TTC549 (cell line): Measurements from ENCODE around the gene LGALS1.
"Not testable (repeated sequence)": the region's sequence is repeated elsewhere in the genome, so short reads cannot be mapped to it uniquely, and the experiment has no call there.

Experiments used
- FAIRE-seq: peaks from 2 replicates; lab custom pipeline; 2012; peaks lifted over from hg19 to GRCh38; lab: Jason Lieb, UNC

The LGALS1 gene

DNA sequence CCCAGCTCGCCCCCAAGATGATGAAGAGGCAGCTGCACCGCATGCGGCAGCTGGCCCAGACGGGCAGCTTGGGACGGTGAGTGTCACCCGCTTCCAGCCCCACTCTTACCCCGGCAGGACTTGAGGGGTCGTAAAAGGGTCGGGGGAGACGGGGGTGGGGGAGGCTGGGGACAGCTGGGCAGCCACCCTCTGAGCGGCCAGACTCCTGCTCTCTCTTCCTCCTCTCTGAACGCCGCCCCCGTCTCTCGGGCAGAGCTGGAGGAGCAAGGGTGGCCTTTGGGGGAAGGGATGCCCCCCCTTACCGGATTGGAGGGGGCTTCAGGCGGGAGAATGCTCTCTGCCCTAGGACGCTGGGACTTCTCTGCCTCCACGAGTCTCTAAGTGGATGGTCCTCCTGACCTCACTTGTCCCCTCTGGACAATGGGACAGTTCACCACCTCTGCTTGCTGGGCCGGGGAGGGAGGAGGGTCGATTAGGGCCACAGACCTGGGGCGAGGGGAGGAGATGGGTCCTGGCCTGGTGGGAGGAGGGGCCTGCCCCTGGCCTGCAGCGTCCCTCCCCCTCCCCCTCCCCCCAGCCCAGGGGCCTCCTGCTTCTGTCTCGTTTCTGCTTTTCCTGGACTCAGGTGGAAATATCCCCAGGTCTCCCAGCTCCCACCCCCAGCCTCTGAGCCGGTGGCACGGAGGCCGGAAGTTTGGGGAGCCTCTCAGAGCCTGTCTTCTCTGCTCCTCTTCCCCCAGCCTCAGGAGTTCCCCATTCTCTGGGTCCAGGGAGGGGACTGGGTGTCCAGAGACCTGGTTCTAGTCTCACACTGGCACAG is 35.5 kb upstream of the LGALS1 start:
- FAIRE-seq: no peak

DNA sequence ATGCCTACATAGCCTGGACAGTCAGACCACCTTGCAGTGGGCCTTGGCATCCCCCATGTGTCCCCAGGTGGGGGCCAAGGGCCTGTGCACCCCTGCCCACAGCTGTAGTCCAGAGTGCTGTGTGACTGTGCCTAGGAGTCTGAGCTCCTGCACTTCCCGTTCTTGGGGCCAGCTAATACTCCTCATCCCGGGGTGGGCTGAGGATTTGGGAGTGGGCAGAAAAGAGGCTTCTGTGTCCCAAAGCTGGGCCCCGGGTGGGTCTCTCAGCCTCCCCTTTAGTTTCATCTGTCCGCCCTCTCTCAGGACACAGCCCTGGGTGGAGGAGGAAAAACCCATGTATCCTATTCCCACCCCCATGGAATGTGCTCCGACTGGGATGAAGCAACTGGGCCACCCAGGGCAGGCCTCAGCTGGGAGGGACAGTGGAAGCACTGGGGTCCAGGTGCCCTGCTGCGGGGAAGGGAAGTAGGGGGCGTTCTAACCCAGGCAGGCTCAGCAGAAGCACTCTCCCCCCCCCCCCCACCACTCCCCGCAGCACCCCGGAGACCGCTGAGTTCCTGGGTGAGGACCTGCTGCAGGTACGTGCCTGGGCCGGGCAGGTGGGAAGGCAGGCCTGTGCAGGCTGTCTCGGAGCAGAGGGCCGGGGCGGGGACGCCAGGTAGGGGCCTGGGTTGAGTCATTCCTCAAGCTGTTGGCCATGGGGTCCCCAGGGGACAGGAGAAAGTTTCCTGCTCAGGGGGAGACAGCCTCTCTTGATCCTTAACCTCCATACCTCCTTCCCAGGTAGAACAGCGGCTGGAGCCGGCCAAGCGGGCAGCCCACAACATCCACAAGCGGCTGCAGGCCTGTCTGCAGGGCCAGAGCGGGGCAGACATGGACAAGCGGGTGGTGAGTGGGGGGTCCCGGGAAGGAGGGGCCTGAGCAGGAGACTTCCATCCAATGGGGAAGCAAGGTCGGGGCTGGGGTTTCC is 34.6 kb upstream of the LGALS1 start:
- FAIRE-seq: no peak

DNA sequence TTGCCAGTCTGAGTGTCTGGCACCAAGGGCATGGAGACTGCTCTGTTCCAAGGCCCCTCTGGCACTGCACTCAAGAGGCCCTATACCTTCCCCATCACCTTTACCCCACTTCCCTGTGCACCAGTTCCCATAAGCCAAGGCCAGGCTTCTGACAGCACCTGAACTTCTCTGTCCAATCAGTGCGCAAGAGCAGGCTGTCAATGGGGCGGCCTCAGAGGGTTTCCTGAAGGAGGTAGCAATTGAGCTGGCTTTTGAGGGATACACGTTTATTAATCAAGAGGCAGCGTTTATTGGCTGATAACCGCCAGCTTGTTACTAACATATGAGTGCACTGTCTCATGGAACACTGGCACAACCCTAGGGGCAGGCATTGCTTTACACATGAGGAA is 33.9 kb upstream of the LGALS1 start:
- FAIRE-seq: no peak

DNA sequence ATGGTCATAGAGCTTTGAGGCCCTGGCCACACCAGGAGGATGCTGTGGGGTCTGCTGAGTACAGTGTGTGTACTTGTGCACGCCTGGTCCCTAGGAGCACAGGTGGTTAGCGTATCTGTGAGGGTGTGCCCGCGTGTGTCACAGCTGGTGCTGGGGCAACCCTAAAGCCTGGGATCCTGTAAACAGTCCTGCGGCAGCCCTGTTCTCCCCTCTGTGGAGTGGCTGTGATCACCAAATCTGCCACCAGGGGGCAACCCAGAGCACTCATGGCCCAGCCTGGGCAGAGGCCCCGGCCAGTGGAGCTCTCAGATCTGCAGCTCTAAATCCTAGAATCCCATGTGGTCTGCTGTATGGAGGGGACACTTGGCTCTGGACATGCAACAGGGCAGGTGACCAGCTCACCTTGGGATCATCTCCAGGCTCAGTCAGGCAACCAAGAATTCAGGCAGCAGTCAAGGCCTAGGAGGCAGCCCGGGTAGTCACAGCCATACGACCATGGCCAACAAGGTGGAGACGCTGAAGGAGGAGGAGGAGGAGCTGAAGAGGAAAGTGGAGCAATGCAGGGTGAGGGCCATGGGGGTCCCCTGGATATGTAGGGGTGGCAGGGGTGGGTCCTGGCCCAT is 32.1 kb upstream of the LGALS1 start:
- FAIRE-seq: peak; percentile 19

DNA sequence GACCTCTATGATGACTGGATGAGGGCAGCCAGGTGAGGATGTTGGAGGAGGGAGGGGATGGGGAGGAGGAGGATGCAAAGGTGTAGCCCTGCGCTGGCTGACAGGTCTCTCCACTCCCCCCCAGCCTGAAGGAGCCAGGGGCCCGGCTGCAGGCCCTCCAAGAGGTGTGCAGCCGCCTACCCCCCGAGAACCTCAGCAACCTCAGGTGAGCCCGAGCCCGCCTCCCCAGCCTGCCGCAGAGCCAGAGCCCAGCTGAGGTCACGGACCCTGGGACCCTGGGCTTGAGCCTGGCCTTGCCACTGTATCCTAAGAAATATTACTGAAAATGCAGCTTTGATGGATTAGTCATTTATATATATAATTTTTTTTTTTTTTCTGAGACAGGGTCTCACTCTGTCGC is 28.1 kb upstream of the LGALS1 start:
- FAIRE-seq: no peak

DNA sequence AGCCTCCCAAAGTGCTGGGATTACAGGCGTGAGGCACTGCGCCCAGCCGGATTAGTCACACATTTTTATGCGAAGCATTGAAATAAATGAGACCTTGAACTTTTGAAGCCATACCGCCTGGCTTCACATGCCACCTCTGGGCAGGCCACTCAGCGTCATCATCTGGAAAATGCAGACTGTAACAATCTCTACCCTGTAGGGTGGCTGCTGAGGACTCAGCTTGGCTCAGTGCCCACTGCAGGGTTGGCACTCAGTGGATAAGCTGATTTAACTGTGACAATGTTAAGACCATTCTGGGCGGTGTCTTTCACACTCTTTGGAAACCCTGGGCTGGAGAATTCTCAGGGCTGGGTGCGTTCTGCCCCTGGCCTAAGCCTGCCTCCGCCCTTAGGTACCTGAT is 27.5 kb upstream of the LGALS1 start:
- FAIRE-seq: no peak

DNA sequence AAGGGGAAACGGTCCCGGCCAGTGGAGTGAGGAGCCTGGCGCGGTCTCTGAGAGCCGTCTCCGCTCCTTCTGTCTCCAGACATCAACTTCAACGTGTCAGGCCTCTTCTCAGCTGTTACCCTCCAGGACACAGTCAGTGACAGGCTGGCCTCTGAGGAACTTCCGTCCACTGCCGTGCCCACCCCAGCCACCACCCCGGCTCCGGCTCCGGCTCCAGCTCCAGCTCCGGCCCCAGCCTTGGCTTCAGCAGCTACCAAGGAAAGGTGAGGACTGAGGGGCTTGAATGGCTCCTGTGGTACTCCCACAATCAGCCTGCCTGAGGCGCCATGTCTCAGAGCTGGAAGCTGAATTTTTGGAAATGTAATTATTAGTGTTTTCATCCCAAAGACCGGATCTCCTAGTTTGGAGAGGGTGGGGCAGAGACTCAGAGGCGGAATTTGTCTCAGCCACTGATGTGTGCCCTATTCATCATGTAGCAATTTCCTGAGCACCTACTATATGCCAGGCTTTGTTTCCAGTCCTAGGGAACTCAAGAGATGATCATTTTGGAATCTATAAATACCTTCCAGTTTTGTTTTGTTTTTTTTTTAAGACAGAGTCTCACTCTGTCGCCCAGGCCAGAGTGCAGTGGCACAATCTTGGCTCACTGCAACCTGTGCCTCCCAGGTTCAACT is 24.8 kb upstream of the LGALS1 start:
- no peak for FAIRE-seq

DNA sequence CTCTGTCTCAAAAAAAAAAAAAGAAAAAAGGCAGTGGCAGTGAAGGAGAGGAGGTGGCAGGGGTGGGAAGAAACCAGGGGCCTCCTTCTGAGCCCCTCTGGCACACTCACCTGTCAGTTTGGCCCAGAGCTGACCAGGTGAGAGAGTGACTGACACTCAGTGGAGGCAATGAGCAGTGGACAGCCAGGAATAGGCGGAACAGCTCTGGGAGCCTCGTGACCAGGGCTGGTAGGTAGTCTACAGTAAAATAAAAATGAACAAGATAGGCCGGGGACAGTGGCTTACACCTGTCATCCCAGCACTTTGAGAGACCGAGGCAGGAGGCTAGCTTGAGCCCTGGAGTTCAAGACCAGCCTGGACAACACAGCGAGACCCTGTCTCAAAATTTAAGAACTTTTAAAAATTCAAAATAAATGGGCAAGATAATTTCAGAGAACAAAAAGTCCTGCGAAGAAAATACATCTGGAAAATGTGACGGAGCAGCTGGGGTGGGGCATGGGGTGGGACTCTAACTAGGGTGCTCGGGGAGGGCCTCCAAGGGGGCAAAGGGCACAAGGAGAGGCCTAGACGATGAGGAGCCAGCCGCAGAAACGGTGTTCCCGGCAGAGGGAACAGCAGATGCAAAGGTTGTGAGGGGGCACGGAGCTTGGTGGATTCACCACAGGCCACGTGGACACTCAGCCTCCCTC is 20.7 kb upstream of the LGALS1 start:
- FAIRE-seq: no peak

DNA sequence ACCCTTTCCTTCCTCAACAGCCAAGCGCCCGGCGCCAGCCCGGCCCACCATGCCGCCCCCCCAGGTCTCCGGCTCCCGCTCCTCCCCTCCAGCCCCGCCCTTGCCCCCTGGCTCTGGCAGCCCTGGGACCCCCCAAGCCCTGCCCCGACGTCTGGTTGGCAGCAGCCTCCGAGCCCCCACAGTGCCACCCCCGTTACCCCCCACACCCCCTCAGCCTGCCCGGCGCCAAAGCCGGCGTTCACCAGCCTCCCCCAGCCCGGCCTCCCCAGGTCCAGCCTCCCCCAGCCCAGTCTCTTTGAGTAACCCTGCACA is 20.2 kb upstream of the LGALS1 start:
- FAIRE-seq: no peak

DNA sequence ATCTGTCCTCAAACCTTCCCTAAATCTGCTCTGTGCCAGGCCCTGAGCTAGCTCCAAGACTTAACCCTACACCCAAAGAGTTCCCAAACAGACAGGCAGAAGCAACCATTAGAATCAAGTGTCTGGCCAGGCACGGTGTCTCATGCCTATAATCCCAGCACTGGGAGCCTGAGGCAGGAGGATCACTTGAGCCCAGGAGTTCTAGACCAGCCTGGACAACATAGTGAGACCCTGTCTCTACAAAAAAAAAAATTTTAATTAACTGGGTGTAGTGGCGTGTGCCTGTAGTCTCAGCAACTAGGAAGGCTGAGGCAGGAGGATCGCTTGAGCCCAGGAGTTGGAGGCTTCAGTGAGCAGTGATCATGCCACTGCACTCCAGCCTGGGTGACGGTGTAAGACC is 18.9 kb upstream of the LGALS1 start:
- not testable (repeated sequence) for FAIRE-seq

DNA sequence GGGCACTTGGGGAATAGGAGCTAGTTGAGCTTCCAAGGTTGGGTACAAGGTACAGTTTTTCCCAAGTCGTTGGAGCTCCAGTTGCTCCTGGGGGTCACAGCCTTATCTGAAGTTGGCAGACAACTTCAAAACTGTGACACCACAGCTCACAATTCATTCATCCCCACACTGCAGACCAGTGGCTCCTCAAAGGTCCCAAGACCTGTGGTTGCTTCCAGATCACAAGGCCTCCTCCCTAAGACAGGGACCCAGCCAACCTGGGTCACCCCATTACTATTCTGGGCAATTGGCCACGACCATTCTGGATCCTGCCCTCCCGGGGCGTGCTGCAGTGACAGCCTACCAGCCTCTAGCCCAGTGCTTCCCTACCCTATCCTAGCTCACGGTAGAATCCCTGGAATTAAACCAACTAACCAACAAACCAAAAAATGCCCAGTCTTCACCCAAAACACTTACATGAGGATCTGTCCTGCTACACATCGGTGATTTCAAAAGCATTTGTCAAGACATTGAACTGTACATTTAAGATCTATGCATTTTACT is 17.8 kb upstream of the LGALS1 start:
- no peak for FAIRE-seq

DNA sequence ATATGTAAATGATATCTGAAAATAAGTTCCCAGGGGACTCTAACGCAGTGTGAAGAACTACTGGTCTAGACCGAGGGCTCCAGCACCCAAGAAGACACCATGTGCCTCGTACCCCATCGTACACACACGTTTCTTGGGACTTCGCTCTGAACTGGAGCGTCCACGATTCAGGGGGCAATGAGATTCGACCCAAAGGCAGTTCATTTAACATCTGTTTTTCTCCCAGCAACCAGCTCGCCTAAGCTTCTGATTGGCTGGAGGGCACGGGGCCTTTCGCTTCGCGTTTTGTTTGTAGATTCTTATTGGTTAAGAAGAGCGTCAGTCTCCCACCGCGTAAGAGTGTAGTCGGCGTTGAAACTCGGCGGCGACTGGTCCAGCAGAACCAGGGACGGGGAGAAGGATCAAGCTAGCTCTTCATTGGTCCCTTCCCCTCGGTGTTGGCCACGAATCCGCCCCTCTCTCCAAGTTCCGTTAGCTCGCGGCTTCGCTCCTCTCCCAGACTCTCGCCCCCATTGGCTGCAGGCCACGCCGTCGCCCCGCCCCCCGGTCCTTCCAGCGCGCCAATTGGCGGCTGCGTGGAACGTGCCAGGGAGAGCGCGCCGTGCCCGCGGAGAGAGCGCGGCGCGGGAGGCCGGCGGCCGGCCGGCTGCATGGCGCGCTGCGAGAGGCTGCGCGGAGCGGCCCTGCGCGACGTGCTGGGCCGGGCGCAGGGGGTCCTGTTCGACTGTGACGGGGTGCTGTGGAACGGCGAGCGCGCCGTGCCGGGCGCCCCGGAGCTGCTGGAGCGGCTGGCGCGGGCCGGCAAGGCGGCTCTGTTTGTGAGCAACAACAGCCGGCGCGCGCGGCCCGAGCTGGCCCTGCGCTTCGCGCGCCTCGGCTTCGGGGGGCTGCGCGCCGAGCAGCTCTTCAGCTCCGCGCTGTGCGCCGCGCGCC is 17.0 kb upstream of the LGALS1 start, which contains the start of gene PDXP:
PDXP (plus strand) TSS at position 591 of the 933 bp plus-strand sequence; CDS start at position 651, 60 bp downstream.
- peak; percentile 95 for FAIRE-seq

DNA sequence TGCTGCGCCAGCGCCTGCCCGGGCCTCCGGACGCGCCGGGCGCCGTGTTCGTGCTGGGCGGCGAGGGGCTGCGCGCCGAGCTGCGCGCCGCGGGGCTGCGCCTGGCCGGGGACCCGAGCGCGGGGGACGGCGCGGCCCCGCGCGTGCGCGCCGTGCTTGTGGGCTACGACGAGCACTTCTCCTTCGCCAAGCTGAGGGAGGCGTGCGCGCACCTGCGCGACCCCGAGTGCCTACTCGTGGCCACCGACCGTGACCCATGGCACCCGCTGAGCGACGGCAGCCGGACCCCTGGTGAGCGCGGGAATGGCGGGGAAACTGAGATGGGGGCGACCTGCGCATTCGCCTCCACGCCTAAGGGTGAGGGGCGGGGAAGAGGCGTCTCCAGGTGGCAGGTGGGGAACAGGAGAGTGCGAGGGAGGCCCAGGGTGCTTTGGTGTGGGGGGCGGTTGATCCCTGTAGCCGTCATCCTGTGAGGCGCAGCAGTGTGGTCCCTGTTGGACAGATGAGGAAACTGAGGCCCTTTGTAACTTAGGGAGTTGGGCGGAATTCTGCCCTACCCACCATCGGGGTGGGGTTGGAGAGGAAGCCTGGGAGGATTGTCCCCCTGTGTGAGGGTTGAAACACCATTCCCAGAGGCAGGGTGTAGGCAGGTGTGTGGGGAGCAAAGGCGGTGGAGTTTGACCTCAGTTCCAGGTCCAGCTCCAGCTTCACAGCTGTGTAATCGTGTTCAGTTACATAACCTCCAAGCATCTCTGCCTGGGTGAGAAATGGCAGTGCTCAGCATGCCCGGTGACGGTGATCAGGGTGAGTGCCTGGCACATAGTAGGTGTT is 16.2 kb upstream of the LGALS1 start:
- FAIRE-seq: no peak

DNA sequence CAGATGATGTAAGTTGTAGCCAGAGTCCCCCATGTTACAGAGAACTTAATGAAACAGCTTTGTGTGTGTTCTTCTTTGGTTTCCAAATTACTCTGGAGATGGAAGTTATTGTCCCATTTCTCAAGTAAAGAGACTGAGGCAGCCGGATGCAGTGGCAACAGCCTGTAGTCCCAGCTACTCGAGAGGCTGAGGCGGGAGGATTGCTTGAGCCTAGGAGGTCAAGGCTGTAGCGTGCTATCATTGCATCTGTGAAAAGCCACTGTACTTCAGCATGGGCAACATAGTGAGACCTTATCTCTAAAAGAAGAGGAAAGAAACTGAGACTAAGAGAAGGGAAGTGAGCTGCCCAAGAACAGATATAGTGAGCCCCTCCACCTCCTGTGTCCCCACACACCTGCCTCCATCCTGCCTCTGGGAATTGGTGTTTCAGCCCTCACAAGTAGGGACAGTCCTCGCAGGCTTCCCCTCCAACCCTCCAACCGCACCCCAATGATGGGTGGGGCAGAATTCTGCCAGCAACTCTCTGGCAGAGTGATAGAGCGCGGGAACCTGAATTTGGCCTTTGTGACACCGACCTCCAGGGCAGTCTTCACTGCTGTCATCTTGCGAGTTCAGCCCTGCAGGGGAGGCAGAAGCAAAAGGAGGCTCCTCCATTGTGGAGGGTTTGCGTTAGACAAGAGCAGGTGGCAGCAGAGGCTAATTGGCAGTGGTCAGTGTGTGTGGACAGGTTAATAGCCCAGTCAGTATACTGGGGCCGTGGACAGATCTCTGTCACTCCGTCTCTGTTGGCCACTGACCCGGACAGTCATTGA is 15.3 kb upstream of the LGALS1 start:
- FAIRE-seq: no peak

DNA sequence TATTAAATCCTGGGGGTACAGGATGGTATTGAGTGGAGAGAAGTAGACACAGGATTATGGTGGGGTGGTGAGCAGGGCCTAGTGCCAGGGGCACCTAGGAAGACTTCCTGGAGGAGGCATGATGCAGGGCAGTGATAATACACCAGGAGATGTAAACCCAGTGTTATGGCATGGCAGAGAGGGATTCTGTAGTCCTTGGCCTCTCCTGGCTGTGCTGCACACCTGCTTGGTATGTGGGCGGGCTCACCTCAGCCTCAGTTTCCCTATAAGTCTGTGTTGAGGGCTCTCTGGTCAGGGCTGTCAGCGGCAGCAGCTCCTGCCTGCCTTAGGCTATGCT is 14.8 kb upstream of the LGALS1 start:
- no peak for FAIRE-seq

DNA sequence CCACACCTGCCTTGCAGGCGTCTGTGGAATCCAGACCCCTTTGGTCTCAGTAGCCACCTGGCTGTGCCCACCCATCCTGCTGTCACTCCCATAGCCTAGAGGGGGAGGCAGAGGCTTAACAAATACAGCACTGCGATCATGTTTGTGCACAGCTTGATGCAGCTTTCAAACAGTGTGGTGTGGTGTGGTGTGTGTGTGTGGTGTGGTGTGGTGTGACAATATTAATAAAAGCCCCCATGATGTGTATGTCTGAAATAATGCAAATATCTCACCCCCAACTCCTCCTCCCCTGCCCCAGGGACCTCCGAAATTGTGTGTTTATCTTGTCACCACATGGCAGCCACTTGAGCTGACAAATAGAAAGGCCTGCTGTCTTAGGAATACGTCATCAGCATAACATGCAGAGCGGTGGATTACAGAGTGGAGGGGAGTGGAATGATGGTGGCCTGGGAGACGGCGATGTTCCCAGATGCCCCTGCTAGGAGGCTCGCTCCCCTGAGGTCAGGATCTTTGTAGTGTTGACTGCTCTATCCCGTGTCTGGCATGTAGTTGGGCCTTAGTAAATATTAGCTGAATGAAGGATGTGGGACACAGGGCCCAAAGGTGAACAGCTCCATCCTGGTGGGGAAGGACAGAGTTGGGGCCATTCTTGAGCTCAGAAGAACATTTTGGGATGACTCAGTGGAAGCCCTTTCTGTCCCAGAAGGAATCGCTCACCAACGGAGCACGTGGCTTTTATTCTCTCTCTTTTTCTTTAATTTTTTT is 14.1 kb upstream of the LGALS1 start:
- FAIRE-seq: no peak

DNA sequence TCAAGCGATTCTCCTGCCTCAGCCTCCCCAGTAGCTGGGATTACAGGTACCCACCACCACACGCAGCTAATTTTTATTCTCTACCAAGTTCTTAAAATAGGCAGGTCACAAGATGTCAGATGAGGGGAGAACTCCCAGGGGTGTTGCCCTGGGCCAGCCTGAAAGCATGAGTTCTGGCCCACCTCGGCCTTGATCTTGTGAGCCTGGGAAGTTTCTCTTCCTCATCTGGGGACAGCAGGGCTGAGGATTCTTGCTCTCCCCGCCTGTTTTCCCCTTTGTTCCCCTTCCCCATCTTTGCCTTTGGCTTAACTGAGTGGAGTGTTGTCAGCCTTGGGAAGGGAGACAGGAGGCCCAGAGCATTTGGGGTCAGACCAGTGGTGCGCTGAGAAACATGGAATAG is 13.4 kb upstream of the LGALS1 start:
- no peak for FAIRE-seq
